ENCODE data around the gene CASP14.

DNA sequence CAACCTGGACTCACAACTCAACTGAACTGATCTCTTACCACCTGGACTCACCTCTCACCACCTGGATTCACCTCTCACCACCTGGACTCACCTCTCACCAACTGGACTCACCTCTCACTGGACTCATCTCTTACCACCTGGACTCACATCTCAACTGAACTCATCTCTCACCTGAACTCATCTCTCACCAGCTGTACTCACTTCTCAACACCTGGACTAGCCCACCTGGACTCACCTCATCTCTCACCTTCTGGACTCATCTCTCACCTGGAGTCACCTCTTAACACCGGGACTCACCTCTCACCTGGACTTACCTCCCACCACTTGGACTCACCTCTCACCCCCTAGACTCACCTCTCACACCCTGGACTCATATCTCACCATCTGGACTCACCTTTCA is 7.3 kb upstream of the CASP14 start:
- TF ChIP-seq, protein P1, sequence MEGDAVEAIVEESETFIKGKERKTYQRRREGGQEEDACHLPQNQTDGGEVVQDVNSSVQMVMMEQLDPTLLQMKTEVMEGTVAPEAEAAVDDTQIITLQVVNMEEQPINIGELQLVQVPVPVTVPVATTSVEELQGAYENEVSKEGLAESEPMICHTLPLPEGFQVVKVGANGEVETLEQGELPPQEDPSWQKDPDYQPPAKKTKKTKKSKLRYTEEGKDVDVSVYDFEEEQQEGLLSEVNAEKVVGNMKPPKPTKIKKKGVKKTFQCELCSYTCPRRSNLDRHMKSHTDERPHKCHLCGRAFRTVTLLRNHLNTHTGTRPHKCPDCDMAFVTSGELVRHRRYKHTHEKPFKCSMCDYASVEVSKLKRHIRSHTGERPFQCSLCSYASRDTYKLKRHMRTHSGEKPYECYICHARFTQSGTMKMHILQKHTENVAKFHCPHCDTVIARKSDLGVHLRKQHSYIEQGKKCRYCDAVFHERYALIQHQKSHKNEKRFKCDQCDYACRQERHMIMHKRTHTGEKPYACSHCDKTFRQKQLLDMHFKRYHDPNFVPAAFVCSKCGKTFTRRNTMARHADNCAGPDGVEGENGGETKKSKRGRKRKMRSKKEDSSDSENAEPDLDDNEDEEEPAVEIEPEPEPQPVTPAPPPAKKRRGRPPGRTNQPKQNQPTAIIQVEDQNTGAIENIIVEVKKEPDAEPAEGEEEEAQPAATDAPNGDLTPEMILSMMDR (IDR thresholded peaks at IDR 0.05; ENCODE audit: low read depth, low read length), result no peak
- TF ChIP-seq, protein P2, sequence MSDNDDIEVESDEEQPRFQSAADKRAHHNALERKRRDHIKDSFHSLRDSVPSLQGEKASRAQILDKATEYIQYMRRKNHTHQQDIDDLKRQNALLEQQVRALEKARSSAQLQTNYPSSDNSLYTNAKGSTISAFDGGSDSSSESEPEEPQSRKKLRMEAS (IDR thresholded peaks at IDR 0.05; ENCODE audit: low read depth, low read length), result no peak

All from NB4 (cell line).